ENCODE results near the gene CAMK2D. TPM values are rescaled to one million over a fixed set of nuclear protein-coding genes. Genes with fewer than 3 reads are reported as not detected.

CAMK2D gene
- total and polyA plus RNA-seq, 4 donors: 10.1 to 31.0 (median 25.6) TPM

DNA sequence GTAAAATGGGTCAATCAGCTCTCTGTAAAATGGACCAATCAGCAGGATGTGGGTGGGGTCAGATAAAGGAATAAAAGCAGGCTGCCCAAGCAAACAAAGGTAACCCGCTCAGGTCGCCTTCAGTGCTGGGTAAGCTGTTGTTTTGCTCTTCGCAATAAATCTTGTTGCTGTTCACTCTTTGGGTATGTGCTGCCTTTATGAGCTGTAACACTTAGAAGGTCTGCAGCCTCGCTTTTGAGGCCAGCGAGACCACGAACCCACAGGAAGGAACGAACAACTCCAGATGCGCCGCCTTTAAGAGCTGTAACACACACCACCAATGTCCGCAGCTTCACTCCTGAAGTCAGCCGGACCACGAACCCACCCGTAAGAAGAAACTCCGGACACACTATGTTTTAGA, 11.5 kb upstream of the CAMK2D start:
- Histone ChIP-seq H3K27me3 (ENCODE audit: control insufficient read depth in 4 of 4, insufficient read depth in 4 of 4, low read length in 3 of 4) (no peaks in the 10 kb centered on the region), H3K27ac (ENCODE audit: low read depth in 1 of 2, low read length in 2 of 2) (no peak overlapping the region), H3K4me1 (ENCODE audit: control insufficient read depth in 4 of 4, insufficient read depth in 4 of 4, low read length in 3 of 4) (no peaks in the 10 kb centered on the region), H3K9ac (ENCODE audit: low read depth in 1 of 2, low read length in 2 of 2) (no peak overlapping the region), H3K9me3 (ENCODE audit: control insufficient read depth in 4 of 4, low read length in 3 of 4) (no peaks in the 10 kb centered on the region), H3K4me3 (ENCODE audit: low read depth in 1 of 3, low read length in 3 of 3) (no peak overlapping the region), H3K36me3 (ENCODE audit: control insufficient read depth in 4 of 4, insufficient read depth in 3 of 4, low read depth in 1 of 4, low read length in 3 of 4) (no peaks in the 10 kb centered on the region)
- 82% methylated on average over 14 of the region's 14 CpGs for WGBS
- no peak for DNase-seq (ENCODE audit: low spot score)
- no peak for TF ChIP-seq HNF4G (IDR thresholded peaks at IDR 0.05)
- TF ChIP-seq TAF1 (conservative IDR thresholded peaks at IDR 0.05): no peak
- TF ChIP-seq, protein P1, sequence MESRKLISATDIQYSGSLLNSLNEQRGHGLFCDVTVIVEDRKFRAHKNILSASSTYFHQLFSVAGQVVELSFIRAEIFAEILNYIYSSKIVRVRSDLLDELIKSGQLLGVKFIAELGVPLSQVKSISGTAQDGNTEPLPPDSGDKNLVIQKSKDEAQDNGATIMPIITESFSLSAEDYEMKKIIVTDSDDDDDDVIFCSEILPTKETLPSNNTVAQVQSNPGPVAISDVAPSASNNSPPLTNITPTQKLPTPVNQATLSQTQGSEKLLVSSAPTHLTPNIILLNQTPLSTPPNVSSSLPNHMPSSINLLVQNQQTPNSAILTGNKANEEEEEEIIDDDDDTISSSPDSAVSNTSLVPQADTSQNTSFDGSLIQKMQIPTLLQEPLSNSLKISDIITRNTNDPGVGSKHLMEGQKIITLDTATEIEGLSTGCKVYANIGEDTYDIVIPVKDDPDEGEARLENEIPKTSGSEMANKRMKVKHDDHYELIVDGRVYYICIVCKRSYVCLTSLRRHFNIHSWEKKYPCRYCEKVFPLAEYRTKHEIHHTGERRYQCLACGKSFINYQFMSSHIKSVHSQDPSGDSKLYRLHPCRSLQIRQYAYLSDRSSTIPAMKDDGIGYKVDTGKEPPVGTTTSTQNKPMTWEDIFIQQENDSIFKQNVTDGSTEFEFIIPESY (IDR thresholded peaks at IDR 0.05): no peak
- TF ChIP-seq, protein P2, sequence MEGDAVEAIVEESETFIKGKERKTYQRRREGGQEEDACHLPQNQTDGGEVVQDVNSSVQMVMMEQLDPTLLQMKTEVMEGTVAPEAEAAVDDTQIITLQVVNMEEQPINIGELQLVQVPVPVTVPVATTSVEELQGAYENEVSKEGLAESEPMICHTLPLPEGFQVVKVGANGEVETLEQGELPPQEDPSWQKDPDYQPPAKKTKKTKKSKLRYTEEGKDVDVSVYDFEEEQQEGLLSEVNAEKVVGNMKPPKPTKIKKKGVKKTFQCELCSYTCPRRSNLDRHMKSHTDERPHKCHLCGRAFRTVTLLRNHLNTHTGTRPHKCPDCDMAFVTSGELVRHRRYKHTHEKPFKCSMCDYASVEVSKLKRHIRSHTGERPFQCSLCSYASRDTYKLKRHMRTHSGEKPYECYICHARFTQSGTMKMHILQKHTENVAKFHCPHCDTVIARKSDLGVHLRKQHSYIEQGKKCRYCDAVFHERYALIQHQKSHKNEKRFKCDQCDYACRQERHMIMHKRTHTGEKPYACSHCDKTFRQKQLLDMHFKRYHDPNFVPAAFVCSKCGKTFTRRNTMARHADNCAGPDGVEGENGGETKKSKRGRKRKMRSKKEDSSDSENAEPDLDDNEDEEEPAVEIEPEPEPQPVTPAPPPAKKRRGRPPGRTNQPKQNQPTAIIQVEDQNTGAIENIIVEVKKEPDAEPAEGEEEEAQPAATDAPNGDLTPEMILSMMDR (IDR thresholded peaks at IDR 0.05; ENCODE audit: low read depth, low read length, missing input control): no peak
- no peak for TF ChIP-seq NR2F2 (IDR thresholded peaks at IDR 0.05)
- TF ChIP-seq GABPA (IDR thresholded peaks at IDR 0.05 in 1 of 2, conservative IDR thresholded peaks at IDR 0.05 in 1 of 2): no peak
- no peak for TF ChIP-seq HNF4A (conservative IDR thresholded peaks at IDR 0.05)
- no peak for TF ChIP-seq EGR1 (IDR thresholded peaks at IDR 0.05; ENCODE audit: low read depth in 2 of 2)
- no peak for TF ChIP-seq SP1 (IDR thresholded peaks at IDR 0.05)
- TF ChIP-seq REST (IDR thresholded peaks at IDR 0.05): no peak
- no peak for TF ChIP-seq RXRA (IDR thresholded peaks at IDR 0.05)
- no peak for TF ChIP-seq FOXA1 (IDR thresholded peaks at IDR 0.05)
- no peak for TF ChIP-seq JUND (IDR thresholded peaks at IDR 0.05)
- TF ChIP-seq YY1 (IDR thresholded peaks at IDR 0.05): no peak
- TF ChIP-seq FOXA2 (IDR thresholded peaks at IDR 0.05): no peak
- TF ChIP-seq RAD21 (IDR thresholded peaks at IDR 0.05): no peak
- no peak for TF ChIP-seq ATF3 (IDR thresholded peaks at IDR 0.05)
- TF ChIP-seq, protein P3, sequence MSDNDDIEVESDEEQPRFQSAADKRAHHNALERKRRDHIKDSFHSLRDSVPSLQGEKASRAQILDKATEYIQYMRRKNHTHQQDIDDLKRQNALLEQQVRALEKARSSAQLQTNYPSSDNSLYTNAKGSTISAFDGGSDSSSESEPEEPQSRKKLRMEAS (IDR thresholded peaks at IDR 0.05): no peak
